Measurements from ENCODE around the gene FHIT. TPM values are rescaled to one million over a fixed set of nuclear protein-coding genes. Genes with fewer than 3 reads are reported as not detected.

The FHIT gene
- total and polyA plus RNA-seq, 10 of the 15 experiments (the other 5 are each of a cell fraction or from before 2014, with no cell fraction given): 4.2 to 14.9 (median 9.4) TPM

GRCh38 chr3:59788133-59788532 is 1463.1 kb downstream of the FHIT start:
- TF ChIP-seq NBN (IDR thresholded peaks at IDR 0.05) (no peak), SIN3A (IDR thresholded peaks at IDR 0.05; ENCODE audit: low read depth, low read length) (no peak), HDAC6 (IDR thresholded peaks at IDR 0.05; ENCODE audit: unreplicated experiment) (no peak), CHD4 (IDR thresholded peaks at IDR 0.05) (no peak)
- H3K9me3 ChIP-seq (replicated peaks; ENCODE audit: control insufficient read depth, insufficient read depth, low read length): no peaks in the 10 kb centered on the region
- peaks cover 8% of the 10 kb centered on the region for H3K4me1 ChIP-seq (ENCODE audit: control insufficient read depth, insufficient read depth, low read length)
- RAD21 ChIA-PET (ENCODE audit: unreplicated experiment): no interaction called here
- H3K27me3 ChIP-seq (replicated peaks in 1 of 2; ENCODE audit: control insufficient read depth in 2 of 2, insufficient read depth in 2 of 2, low read length in 1 of 2): no peaks in the 10 kb centered on the region
- ATAC-seq (no peak), DNase-seq (ENCODE audit: low read depth, low spot score) (no peak), FAIRE-seq (no peak)
- POLR2A ChIA-PET: no interaction called here
- no peak overlapping the region for H3K4me2 ChIP-seq (ENCODE audit: control insufficient read depth, insufficient read depth)
- H3K79me2 ChIP-seq (ENCODE audit: control insufficient read depth, insufficient read depth, low read length): no peaks in the 10 kb centered on the region
- CTCF ChIA-PET: no interaction called here
- no peaks in the 10 kb centered on the region for H4K20me1 ChIP-seq (ENCODE audit: control insufficient read depth, insufficient read depth)
- no peak overlapping the region for H3K9ac ChIP-seq (ENCODE audit: control insufficient read depth, insufficient read depth, low read length)
- 30% methylated on average over 3 of the region's 3 CpGs for WGBS (ENCODE audit: insufficient coverage, insufficient replicate concordance, low lambda C conversion rate, missing lambda C conversion rate)
- H3K4me3 ChIP-seq: no peak overlapping the region
- in situ Hi-C loops (cut with MboI) (no loop called here), intact Hi-C loops (cut with micrococcal nuclease; ENCODE audit: unreplicated experiment) (no loop called here)
- BruUV-seq (replicated peaks): no TSS peak
- no peaks in the 10 kb centered on the region for H3K36me3 ChIP-seq (ENCODE audit: control insufficient read depth in 2 of 2, insufficient read depth in 2 of 2, low read length in 1 of 2)
- H2AFZ ChIP-seq (ENCODE audit: control insufficient read depth, low read depth, low read length): no peak overlapping the region
- SMC1A ChIA-PET (ENCODE audit: uncharacterized antibody, unreplicated experiment): no interaction called here
- no peak overlapping the region for H3K27ac ChIP-seq (ENCODE audit: control insufficient read depth, insufficient read depth)

GRCh38 chr3:59786374-59786773 is 1464.9 kb downstream of the FHIT start:
- ChIA-PET CTCF (no interaction called here), RAD21 (ENCODE audit: unreplicated experiment) (no interaction called here), POLR2A (no interaction called here), SMC1A (ENCODE audit: uncharacterized antibody, unreplicated experiment) (interaction anchor here (0.9 kb wide), 1 partner anchor 578 kb away, joined by 3 read pairs; no protein-coding TSS in a partner anchor)
- Histone ChIP-seq H3K4me3 (no peak overlapping the region), H3K9ac (ENCODE audit: control insufficient read depth, insufficient read depth, low read length) (no peak overlapping the region), H3K79me2 (ENCODE audit: control insufficient read depth, insufficient read depth, low read length) (no peaks in the 10 kb centered on the region), H2AFZ (ENCODE audit: control insufficient read depth, low read depth, low read length) (no peak overlapping the region), H3K4me2 (ENCODE audit: control insufficient read depth, insufficient read depth) (no peak overlapping the region), H3K4me1 (ENCODE audit: control insufficient read depth, insufficient read depth, low read length) (peaks cover 8% of the 10 kb centered on the region), H3K36me3 (ENCODE audit: control insufficient read depth in 2 of 2, insufficient read depth in 2 of 2, low read length in 1 of 2) (no peaks in the 10 kb centered on the region), H3K27ac (ENCODE audit: control insufficient read depth, insufficient read depth) (no peak overlapping the region), H3K9me3 (replicated peaks; ENCODE audit: control insufficient read depth, insufficient read depth, low read length) (no peaks in the 10 kb centered on the region), H3K27me3 (replicated peaks in 1 of 2; ENCODE audit: control insufficient read depth in 2 of 2, insufficient read depth in 2 of 2, low read length in 1 of 2) (no peaks in the 10 kb centered on the region), H4K20me1 (ENCODE audit: control insufficient read depth, insufficient read depth) (no peaks in the 10 kb centered on the region)
- WGBS (ENCODE audit: insufficient coverage, insufficient replicate concordance, low lambda C conversion rate, missing lambda C conversion rate): 78% methylated on average over 6 of the region's 6 CpGs
- DNase-seq (ENCODE audit: low read depth, low spot score) (no peak), ATAC-seq (no peak), FAIRE-seq (no peak)
- intact Hi-C loops (cut with micrococcal nuclease; ENCODE audit: unreplicated experiment) (no loop called here), in situ Hi-C loops (cut with MboI) (no loop called here)
- BruUV-seq (replicated peaks): no TSS peak
- TF ChIP-seq EZH2 (IDR thresholded peaks at IDR 0.05; ENCODE audit: borderline replicate concordance, control insufficient read depth, low read depth, low read length) (no peak), ZNF274 (IDR thresholded peaks at IDR 0.05; ENCODE audit: insufficient read depth, insufficient read length) (no peak), EED (IDR thresholded peaks at IDR 0.05; ENCODE audit: low read depth) (no peak), BHLHE40 (IDR thresholded peaks at IDR 0.05; ENCODE audit: borderline replicate concordance in 1 of 2, low read depth in 2 of 2, low read length in 1 of 2) (no peak), NFYB (IDR thresholded peaks at IDR 0.05; ENCODE audit: insufficient read depth, low read depth, low read length) (no peak), SKIL (IDR thresholded peaks at IDR 0.05; ENCODE audit: low read depth, poor library complexity, severe bottlenecking) (no peak), CREM (IDR thresholded peaks at IDR 0.05; ENCODE audit: low read depth) (no peak), CBFB (IDR thresholded peaks at IDR 0.05; ENCODE audit: low read depth) (no peak), CEBPZ (IDR thresholded peaks at IDR 0.05; ENCODE audit: low read depth, low read length) (no peak), TCF12 (IDR thresholded peaks at IDR 0.05; ENCODE audit: low read depth, low read length) (no peak), SIN3A (IDR thresholded peaks at IDR 0.05; ENCODE audit: low read depth, low read length) (no peak)
